ENCODE results near the gene ITCH.
"Not testable (repeated sequence)": the region's sequence is repeated elsewhere in the genome, so short reads cannot be mapped to it uniquely, and the experiment has no call there.

ITCH gene

DNA sequence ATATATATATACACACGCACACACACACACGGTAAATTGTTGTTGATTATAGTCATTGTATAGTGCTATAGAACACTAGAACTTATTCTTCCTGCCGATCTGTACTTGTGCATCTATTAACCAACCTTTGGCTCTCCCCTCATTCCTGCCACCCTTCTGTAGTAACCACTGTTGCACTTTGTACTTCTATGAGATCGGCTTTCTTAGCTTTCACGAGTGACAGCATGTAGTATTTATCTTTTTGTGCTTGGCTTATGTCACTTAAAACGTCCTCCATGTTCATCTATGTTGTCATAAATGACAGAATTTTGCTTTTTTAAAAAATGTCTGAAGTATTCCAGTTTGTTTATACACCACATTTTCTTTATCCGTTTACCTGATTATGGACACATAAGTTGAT, 132.2 kb downstream of the ITCH start:
- Histone ChIP-seq H3K4me3 (ENCODE audit: low read length) (no peak overlapping the region), H3K9ac (ENCODE audit: low read length) (no peak overlapping the region), H3K36me3 (ENCODE audit: control insufficient read depth, insufficient read depth, low read length) (peaks cover 11% of the 10 kb centered on the region), H3K27ac (ENCODE audit: low read depth, low read length) (no peak overlapping the region), H3K4me1 (ENCODE audit: control insufficient read depth, insufficient read depth, low read length) (no peaks in the 10 kb centered on the region), H3K27me3 (ENCODE audit: control insufficient read depth, insufficient read depth, low read length) (no peaks in the 10 kb centered on the region)

DNA sequence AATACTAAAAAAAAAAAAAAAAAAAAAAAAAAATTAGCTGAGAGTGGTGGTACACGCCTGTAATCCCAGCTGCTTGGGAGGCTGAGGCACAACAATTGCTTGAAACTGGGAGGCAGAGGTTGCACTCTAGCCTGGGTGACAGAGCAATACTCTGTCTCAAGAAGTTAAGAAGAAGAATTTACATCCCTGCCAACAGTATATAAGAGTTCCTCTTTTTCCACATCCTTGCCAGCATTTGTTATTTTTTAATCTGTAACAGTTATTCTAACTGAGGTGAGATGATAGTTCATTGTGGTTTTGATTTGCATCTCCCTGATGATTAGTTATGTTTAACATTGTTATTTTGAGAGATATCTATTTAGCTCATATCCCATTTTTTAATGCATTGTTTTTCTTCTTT, 132.8 kb downstream of the ITCH start:
- H3K4me1 ChIP-seq (ENCODE audit: control insufficient read depth, insufficient read depth, low read length), result no peaks in the 10 kb centered on the region
- H3K27me3 ChIP-seq (ENCODE audit: control insufficient read depth, insufficient read depth, low read length), result no peaks in the 10 kb centered on the region
- peaks cover 13% of the 10 kb centered on the region for H3K36me3 ChIP-seq (ENCODE audit: control insufficient read depth, insufficient read depth, low read length)
- H3K9ac ChIP-seq (ENCODE audit: low read length), result no peak overlapping the region
- H3K27ac ChIP-seq (ENCODE audit: low read depth, low read length), result no peak overlapping the region
- no peak overlapping the region for H3K4me3 ChIP-seq (ENCODE audit: low read length)

DNA sequence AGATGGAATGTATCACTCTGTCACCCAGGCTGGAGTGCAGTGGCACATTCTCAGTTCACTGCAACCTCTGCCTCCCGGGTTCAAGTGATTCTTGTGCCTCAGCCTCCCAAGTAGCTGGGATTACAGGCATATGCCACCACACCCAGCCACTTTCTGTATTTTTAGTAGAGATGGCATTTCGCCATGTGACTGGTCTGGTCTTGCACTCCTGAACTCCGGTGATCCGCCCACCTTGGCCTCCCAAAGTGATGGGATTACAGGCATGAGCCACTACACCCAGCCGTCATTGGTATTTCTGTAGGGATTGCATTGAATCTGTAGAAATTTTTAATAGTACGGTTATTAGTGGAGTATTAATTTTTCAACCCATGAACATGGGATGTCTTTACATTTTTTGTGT, 134.5 kb downstream of the ITCH start:
- not testable (repeated sequence) for H3K4me3 ChIP-seq (ENCODE audit: low read length); H3K27ac ChIP-seq (ENCODE audit: low read depth, low read length); H3K4me1 ChIP-seq (ENCODE audit: control insufficient read depth, insufficient read depth, low read length); H3K27me3 ChIP-seq (ENCODE audit: control insufficient read depth, insufficient read depth, low read length); H3K9ac ChIP-seq (ENCODE audit: low read length)
- peaks cover 10% of the 10 kb centered on the region for H3K36me3 ChIP-seq (ENCODE audit: control insufficient read depth, insufficient read depth, low read length)

DNA sequence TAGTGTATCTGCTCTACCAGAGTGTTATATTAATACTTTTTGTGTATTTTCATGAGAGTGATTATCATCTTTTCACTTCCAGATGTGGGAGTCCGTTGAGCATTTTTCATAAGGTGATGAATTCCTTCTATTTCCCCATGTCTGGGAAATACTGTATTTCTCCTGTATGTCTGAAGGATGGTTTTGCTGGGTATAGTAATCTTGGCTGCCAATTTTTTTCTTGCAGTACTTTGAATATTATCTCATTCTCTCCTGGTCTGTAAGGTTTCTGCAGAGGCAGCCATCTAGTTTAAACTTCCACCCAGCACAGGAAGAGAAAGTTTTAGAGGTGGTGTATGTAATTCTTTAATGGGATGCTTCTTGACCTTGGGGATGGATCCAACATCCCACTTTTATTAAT, 137.8 kb downstream of the ITCH start:
- no peaks in the 10 kb centered on the region for H3K4me1 ChIP-seq (ENCODE audit: control insufficient read depth, insufficient read depth, low read length)
- no peak overlapping the region for H3K4me3 ChIP-seq (ENCODE audit: low read length)
- peaks cover 3% of the 10 kb centered on the region for H3K36me3 ChIP-seq (ENCODE audit: control insufficient read depth, insufficient read depth, low read length)

DNA sequence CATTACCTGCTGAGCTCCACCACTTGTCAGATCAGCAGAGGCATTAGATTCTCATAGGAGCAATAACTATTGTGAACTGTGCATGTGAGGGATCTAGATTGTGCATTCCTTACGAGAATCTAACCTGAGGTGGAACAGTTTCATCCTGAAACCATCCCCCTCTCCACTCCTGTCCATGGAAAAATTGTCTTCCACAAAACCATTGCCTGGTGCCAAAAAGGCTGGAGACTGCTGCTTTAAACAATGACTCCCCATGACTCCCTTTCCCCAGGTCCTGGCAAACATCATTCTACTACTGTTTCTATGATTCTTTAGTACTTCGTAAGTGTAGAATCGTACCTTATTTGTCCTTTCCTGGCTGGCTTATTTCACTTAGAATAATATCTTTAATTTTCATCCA, 143.4 kb downstream of the ITCH start:
- Histone ChIP-seq H3K27me3 (ENCODE audit: control insufficient read depth, insufficient read depth, low read length) (no peaks in the 10 kb centered on the region), H3K4me1 (ENCODE audit: control insufficient read depth, insufficient read depth, low read length) (no peaks in the 10 kb centered on the region), H3K4me3 (ENCODE audit: low read length) (no peak overlapping the region), H3K27ac (ENCODE audit: low read depth, low read length) (no peak overlapping the region), H3K9ac (ENCODE audit: low read length) (no peak overlapping the region), H3K36me3 (ENCODE audit: control insufficient read depth, insufficient read depth, low read length) (peaks cover 8% of the 10 kb centered on the region)

More for the DNA sequence above, 137.8 kb downstream of the ITCH start:
- no peaks in the 10 kb centered on the region for H3K27me3 ChIP-seq (ENCODE audit: control insufficient read depth, insufficient read depth, low read length)
- no peak overlapping the region for H3K9ac ChIP-seq (ENCODE audit: low read length)
- no peak overlapping the region for H3K27ac ChIP-seq (ENCODE audit: low read depth, low read length)

DNA sequence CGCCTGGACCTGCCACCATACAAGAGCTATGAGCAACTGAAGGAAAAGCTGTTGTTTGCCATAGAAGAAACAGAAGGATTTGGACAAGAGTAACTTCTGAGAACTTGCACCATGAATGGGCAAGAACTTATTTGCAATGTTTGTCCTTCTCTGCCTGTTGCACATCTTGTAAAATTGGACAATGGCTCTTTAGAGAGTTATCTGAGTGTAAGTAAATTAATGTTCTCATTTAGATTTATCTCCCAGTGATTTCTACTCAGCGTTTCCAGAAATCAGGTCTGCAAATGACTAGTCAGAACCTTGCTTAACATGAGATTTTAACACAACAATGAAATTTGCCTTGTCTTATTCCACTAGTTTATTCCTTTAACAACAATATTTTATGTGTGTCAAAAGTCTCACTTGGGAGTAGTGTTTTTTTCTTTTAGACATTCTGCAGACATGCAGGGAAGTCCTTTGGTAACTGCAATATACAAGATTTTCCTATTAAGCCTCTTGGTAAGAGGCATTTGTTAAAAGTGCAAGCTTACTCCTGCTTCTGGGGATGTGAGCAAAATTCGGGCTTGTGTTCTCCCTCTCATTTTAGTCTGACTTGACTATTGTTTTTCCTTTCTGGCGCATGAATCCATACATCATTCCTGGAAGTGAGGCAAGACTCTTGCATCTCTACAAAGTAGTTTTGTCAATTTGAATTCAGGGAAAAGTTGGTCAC, 144.8 kb downstream of the ITCH start:
- no peak overlapping the region for H3K9ac ChIP-seq (ENCODE audit: low read length)
- no peak overlapping the region for H3K4me3 ChIP-seq (ENCODE audit: low read length)
- H3K36me3 ChIP-seq (ENCODE audit: control insufficient read depth, insufficient read depth, low read length), result peaks cover 8% of the 10 kb centered on the region
- no peaks in the 10 kb centered on the region for H3K27me3 ChIP-seq (ENCODE audit: control insufficient read depth, insufficient read depth, low read length)
- no peaks in the 10 kb centered on the region for H3K4me1 ChIP-seq (ENCODE audit: control insufficient read depth, insufficient read depth, low read length)
- no peak overlapping the region for H3K27ac ChIP-seq (ENCODE audit: low read depth, low read length)

DNA sequence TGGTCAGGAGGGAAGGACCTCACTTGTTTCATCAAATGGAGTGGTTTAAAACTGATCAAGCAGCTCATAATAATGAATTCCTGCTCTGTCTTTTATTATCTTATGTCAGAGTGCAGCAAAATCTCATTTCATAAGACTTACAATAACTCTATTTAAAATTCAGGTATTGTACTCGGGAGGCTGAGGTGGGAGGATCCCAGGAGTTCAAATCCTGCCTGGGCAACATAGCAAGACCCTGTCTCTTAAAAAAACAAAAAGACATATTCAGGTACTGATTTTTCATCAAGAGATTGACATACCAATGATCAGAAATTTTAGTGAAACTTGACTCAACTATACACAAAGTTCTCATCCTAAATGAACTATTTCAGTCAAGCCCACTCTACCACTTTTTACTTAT, 147.5 kb downstream of the ITCH start:
- H3K4me3 ChIP-seq (ENCODE audit: low read length), result no peak overlapping the region
- no peak overlapping the region for H3K9ac ChIP-seq (ENCODE audit: low read length)
- no peaks in the 10 kb centered on the region for H3K27me3 ChIP-seq (ENCODE audit: control insufficient read depth, insufficient read depth, low read length)
- H3K4me1 ChIP-seq (ENCODE audit: control insufficient read depth, insufficient read depth, low read length), result peaks cover 2% of the 10 kb centered on the region
- H3K27ac ChIP-seq (ENCODE audit: low read depth, low read length), result no peak overlapping the region
- peaks cover 8% of the 10 kb centered on the region for H3K36me3 ChIP-seq (ENCODE audit: control insufficient read depth, insufficient read depth, low read length)

DNA sequence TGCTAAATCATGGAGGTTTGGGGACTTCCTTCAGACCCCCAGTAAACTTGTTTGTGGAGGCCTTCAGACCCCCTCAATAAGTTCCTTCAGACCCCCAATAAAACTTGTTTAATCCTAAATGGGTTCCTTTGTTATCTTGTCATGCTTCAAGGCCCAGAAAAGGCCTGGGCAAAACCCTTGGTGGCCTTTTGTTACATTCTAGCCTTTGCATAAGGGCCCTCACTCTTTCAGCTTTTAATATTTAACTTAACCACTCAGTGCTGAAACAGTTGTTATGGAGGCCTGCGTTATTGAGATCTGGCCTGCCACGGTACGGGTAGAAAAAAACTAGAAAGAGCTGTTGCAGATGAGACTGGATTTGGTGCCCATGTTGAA, 148.8 kb downstream of the ITCH start:
- Histone ChIP-seq H3K4me1 (ENCODE audit: control insufficient read depth, insufficient read depth, low read length) (peaks cover 2% of the 10 kb centered on the region), H3K4me3 (ENCODE audit: low read length) (no peak overlapping the region), H3K27ac (ENCODE audit: low read depth, low read length) (no peak overlapping the region), H3K36me3 (ENCODE audit: control insufficient read depth, insufficient read depth, low read length) (peaks cover 5% of the 10 kb centered on the region), H3K9ac (ENCODE audit: low read length) (no peak overlapping the region), H3K27me3 (ENCODE audit: control insufficient read depth, insufficient read depth, low read length) (no peaks in the 10 kb centered on the region)

DNA sequence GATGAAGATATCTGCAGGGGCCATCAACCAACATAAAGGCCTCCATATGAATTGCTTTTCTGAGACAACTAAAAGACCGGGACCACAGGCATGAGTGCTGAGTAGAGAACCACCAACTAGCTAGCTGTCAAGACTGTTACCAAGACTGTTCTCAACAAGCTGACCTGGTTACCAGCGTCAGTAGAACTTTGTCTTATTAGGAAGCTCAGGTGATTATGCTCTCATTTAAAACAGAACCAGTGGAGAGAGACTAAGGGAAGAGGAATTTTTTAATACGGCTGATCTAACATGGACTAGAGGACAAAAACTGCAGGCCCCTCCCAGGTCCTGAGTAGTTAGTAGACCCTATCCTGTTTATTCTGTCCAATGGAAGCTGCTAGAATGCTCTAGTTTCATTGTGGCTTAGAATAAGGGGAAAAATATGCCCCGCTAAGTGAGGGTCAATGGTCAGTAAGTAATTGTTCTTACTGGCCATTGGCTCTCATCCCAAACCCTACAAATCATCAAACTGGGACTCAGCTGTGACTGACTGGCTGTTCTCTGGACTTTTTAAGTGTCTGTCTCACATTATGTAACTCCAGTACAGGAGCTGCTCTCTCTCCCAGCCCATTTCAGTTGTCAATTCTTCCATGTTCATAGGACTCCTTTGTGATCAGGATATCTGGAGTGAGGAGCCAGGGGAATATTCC, 149.3 kb downstream of the ITCH start:
- Histone ChIP-seq H3K4me3 (ENCODE audit: low read length) (no peak overlapping the region), H3K36me3 (ENCODE audit: control insufficient read depth, insufficient read depth, low read length) (peaks cover 5% of the 10 kb centered on the region), H3K9ac (ENCODE audit: low read length) (no peak overlapping the region), H3K27ac (ENCODE audit: low read depth, low read length) (no peak overlapping the region), H3K4me1 (ENCODE audit: control insufficient read depth, insufficient read depth, low read length) (peaks cover 2% of the 10 kb centered on the region), H3K27me3 (ENCODE audit: control insufficient read depth, insufficient read depth, low read length) (no peaks in the 10 kb centered on the region)

DNA sequence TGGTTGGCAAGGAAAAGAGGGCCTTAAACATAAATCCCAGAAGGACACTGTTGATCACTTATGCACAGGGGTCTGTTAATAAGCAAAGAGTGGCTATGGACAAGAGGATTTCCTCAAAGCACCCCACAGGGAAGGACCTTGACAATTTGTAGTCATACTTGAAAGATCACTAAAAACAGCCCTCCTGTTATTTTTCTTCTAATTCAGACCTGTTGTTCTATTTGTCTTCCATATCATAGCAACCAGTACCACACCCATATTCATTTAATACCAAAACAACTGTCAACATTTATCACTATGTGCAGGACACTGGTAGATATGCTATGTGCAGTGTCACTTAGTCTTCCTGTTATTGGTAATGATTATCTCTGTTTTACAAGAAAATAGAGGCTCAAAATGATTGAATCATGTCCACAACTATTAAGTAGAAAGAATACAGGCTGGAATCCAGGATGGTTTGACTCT, 149.9 kb downstream of the ITCH start:
- peaks cover 2% of the 10 kb centered on the region for H3K4me1 ChIP-seq (ENCODE audit: control insufficient read depth, insufficient read depth, low read length)
- H3K4me3 ChIP-seq (ENCODE audit: low read length), result no peak overlapping the region
- H3K27me3 ChIP-seq (ENCODE audit: control insufficient read depth, insufficient read depth, low read length), result no peaks in the 10 kb centered on the region
- no peak overlapping the region for H3K27ac ChIP-seq (ENCODE audit: low read depth, low read length)
- no peak overlapping the region for H3K9ac ChIP-seq (ENCODE audit: low read length)
- peaks cover 5% of the 10 kb centered on the region for H3K36me3 ChIP-seq (ENCODE audit: control insufficient read depth, insufficient read depth, low read length)

DNA sequence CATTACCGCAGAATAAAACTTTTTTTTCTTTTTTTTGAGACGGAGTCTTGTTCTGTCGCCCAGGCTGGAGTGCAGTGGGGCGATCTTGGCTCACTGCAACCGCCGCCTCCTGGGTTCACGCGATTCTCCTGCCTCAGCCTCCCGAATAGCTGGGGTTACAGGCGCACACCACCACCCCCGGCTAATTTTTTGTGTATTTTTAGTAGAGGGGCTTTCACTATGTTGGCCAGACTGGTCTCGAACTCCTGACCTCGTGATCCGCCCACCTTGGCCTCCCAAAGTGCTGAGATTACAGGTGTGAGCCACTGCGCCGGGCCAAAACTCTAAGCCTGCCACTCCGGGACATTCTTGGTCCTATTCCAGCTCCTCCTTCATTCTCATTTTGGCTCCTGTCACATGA, 151.0 kb downstream of the ITCH start:
- not testable (repeated sequence) for H3K27ac ChIP-seq (ENCODE audit: low read depth, low read length); H3K4me3 ChIP-seq (ENCODE audit: low read length); H3K4me1 ChIP-seq (ENCODE audit: control insufficient read depth, insufficient read depth, low read length); H3K27me3 ChIP-seq (ENCODE audit: control insufficient read depth, insufficient read depth, low read length); H3K9ac ChIP-seq (ENCODE audit: low read length); H3K36me3 ChIP-seq (ENCODE audit: control insufficient read depth, insufficient read depth, low read length)

DNA sequence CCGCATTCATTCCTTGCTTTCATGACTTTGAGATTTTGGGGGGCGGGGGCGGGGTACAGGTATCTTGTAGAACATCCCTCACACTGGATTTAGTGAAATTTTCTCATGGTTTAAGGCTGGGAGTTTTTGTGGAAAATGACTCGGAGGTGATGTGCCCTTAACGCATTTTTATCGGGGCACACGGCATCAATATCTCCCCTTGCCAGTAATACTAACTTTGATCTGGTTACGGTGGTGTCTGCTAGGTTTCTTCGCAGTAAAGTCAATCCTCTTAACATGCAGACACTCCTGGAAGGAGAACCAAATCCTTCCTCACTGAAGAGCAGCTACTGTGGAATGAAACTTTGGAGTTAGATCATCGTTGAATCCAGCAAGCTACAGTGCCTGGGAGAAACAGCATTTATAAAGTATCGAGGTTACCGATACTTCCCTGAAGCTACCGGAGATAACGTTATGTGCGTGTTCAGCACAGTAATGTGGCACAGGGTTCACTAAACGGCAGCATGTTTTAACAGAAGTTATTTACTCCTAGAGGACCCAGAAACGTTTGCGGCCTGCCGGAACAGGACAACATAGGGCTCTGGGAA, 151.9 kb downstream of the ITCH start:
- Histone ChIP-seq H3K27me3 (ENCODE audit: control insufficient read depth, insufficient read depth, low read length) (no peaks in the 10 kb centered on the region), H3K4me3 (ENCODE audit: low read length) (peak overlapping the region; percentile 90), H3K36me3 (ENCODE audit: control insufficient read depth, insufficient read depth, low read length) (no peaks in the 10 kb centered on the region), H3K9ac (ENCODE audit: low read length) (no peak overlapping the region), H3K4me1 (ENCODE audit: control insufficient read depth, insufficient read depth, low read length) (peaks cover 2% of the 10 kb centered on the region), H3K27ac (ENCODE audit: low read depth, low read length) (peak overlapping the region; percentile 97)

All from rectal smooth muscle tissue (tissue), 1 donor.